ENCODE data around the gene C2orf68. TPM values are rescaled to one million over a fixed set of nuclear protein-coding genes. Genes with fewer than 3 reads are reported as not detected.
"Not testable (repeated sequence)": the region's sequence is repeated elsewhere in the genome, so short reads cannot be mapped to it uniquely, and the experiment has no call there.

Gene C2orf68
- total and polyA plus RNA-seq, 2 of the 13 experiments (the other 11 are each of a cell fraction or from before 2014, with no cell fraction given): 47.1 to 77.4 TPM

- TF ChIP-seq ZNF18 (CRISPR knock-in tag; IDR thresholded peaks at IDR 0.05; ENCODE audit: insufficient replicate concordance) (no peak), TP53 (CRISPR knock-in tag; conservative IDR thresholded peaks at IDR 0.05) (no peak), NONO (IDR thresholded peaks at IDR 0.05) (no peak), NONO (CRISPR knock-in tag; conservative IDR thresholded peaks at IDR 0.05) (no peak), MTF2 (CRISPR knock-in tag; IDR thresholded peaks at IDR 0.05; ENCODE audit: borderline replicate concordance) (no peak), MAF1 (CRISPR knock-in tag; IDR thresholded peaks at IDR 0.05; ENCODE audit: borderline replicate concordance) (no peak), ZFP82 (CRISPR knock-in tag; IDR thresholded peaks at IDR 0.05; ENCODE audit: borderline replicate concordance) (no peak), CBX2 (IDR thresholded peaks at IDR 0.05; ENCODE audit: low read depth, low read length) (no peak), CBX2 (CRISPR knock-in tag; IDR thresholded peaks at IDR 0.05; ENCODE audit: low read depth) (no peak), ZNF362 (CRISPR knock-in tag; IDR thresholded peaks at IDR 0.05; ENCODE audit: borderline replicate concordance) (no peak), KLF13 (CRISPR knock-in tag; IDR thresholded peaks at IDR 0.05) (no peak), PHF8 (CRISPR knock-in tag; IDR thresholded peaks at IDR 0.05) (no peak), BHLHE40 (IDR thresholded peaks at IDR 0.05; ENCODE audit: low read length) (no peak), ISX (CRISPR knock-in tag; conservative IDR thresholded peaks at IDR 0.05) (no peak), NR2F1 (CRISPR knock-in tag; IDR thresholded peaks at IDR 0.05) (no peak)
- ATAC-seq (no peak), FAIRE-seq (no peak), DNase-seq (ENCODE audit: low spot score) (no peak)
- Histone ChIP-seq H3K27ac (ENCODE audit: extremely low read length, insufficient read depth, low read length) (no peak overlapping the region), H3K36me3 (replicated peaks in 1 of 2; ENCODE audit: control insufficient read depth in 1 of 2, insufficient read depth in 2 of 2, low read length in 2 of 2) (peaks cover 0 to 3% of the 10 kb centered on the region in 2 experiments; a peak in 1 of 5 replicates), H3K4me3 (replicated peaks in 1 of 3; ENCODE audit: insufficient read depth in 1 of 3, low read depth in 2 of 3, low read length in 3 of 3) (no peak overlapping the region), H3K4me1 (ENCODE audit: insufficient read depth, low read length) (peaks cover 17% of the 10 kb centered on the region), H3K4me2 (ENCODE audit: low read depth, low read length) (no peak overlapping the region), H3K79me2 (ENCODE audit: insufficient read depth, low read length) (no peaks in the 10 kb centered on the region), H3K9ac (ENCODE audit: insufficient read depth, low read depth, low read length) (no peak overlapping the region), H3K9me3 (ENCODE audit: low read length) (no peaks in the 10 kb centered on the region), H3K27me3 (ENCODE audit: control insufficient read depth in 1 of 2, insufficient read depth in 2 of 2, low read length in 2 of 2) (peaks cover 0 to 10% of the 10 kb centered on the region in 2 experiments; a peak in 1 of 5 replicates), H4K20me1 (ENCODE audit: insufficient read depth, low read length) (no peaks in the 10 kb centered on the region), H2AFZ (ENCODE audit: low read length) (no peak overlapping the region)
- CTCF ChIA-PET (ENCODE audit: low intra/inter-chr PET ratio, low total read pairs): no interaction called here
- intact Hi-C loops (cut with micrococcal nuclease; ENCODE audit: unreplicated experiment): no loop called here
- in situ Hi-C loops (cut with HindIII; ENCODE audit: extremely low pct_ligation_motif_present, low pct_unique_long_range_greater_than_20kb): no loop called here
- BruUV-seq (replicated peaks): no TSS peak
- 73% methylated on average over 7 of the region's 7 CpGs for WGBS (ENCODE audit: low lambda C conversion rate)
- POLR2A ChIA-PET: interaction anchor here (0.7 kb wide), 1 partner anchor 8 kb away, joined by 3 read pairs; no protein-coding TSS in a partner anchor
Observed at GRCh38 chr2:85660725-85661124, 48.9 kb upstream of the C2orf68 start.

- intact Hi-C loops (cut with micrococcal nuclease; ENCODE audit: unreplicated experiment); in situ Hi-C loops (cut with HindIII; ENCODE audit: extremely low pct_ligation_motif_present, low pct_unique_long_range_greater_than_20kb); H3K27me3 ChIP-seq (ENCODE audit: control insufficient read depth in 1 of 2, insufficient read depth in 2 of 2, low read length in 2 of 2); H4K20me1 ChIP-seq (ENCODE audit: insufficient read depth, low read length); H3K36me3 ChIP-seq (replicated peaks in 1 of 2; ENCODE audit: control insufficient read depth in 1 of 2, insufficient read depth in 2 of 2, low read length in 2 of 2); DNase-seq (ENCODE audit: low spot score); H3K9me3 ChIP-seq (ENCODE audit: low read length); H3K9ac ChIP-seq (ENCODE audit: insufficient read depth, low read depth, low read length); H3K79me2 ChIP-seq (ENCODE audit: insufficient read depth, low read length); FAIRE-seq; H2AFZ ChIP-seq (ENCODE audit: low read length); H3K4me3 ChIP-seq (replicated peaks in 1 of 3; ENCODE audit: insufficient read depth in 1 of 3, low read depth in 2 of 3, low read length in 3 of 3); H3K4me2 ChIP-seq (ENCODE audit: low read depth, low read length); BruUV-seq (replicated peaks); CTCF ChIA-PET (ENCODE audit: low intra/inter-chr PET ratio, low total read pairs); H3K27ac ChIP-seq (ENCODE audit: extremely low read length, insufficient read depth, low read length); POLR2A ChIA-PET; ATAC-seq: not testable (repeated sequence)
- WGBS (ENCODE audit: low lambda C conversion rate): 95% methylated on average over 11 of the region's 11 CpGs
- peaks cover 12% of the 10 kb centered on the region for H3K4me1 ChIP-seq (ENCODE audit: insufficient read depth, low read length)
Observed at GRCh38 chr2:85660301-85660700, 48.4 kb upstream of the C2orf68 start.
